CD4-positive, alpha-beta T cell treated with Interleukin-1 beta for 1 hour (primary cell): ENCODE data around the gene FOXC2.

Source experiments
- DNase-seq, 2 donors: peaks; one replicate each; pipeline ENCODE4 v3.0.0-alpha.2; 2020 to 2022

The FOXC2 gene

DNA sequence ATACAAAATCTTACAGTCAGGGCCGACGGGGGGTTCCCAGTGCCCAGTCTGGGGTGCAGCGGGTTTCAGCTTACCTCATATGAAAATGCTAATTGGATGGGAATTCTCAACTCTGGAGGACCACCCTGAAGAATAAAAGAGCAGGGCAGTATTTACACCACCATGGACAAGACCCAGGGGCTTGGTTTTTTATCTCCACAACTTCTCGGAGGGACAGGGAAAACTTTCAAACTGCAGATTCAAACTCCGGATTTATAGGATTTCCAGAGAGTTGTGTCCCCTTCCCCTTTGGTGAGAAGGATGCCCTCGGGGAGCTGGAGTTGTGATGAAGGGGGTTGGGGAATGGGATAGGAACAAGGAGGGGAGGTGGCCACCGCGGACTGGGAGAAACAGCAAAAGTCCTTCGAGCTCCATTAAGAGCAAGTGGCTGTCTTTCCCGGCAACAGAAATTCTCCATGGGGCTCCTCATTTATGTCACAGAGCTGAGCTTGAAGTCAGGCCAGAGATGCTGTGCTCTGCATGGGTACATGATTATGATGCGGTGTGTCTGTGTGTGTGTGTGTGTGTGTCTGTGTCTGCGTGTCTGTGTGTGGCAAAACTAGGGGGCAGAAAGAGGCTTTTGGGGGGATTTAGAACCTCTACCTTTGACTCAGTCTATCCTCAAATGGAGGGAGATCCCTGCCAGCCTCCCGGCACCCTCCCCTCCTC, 27.4 kb downstream of the FOXC2 start:
- no peak for DNase-seq

DNA sequence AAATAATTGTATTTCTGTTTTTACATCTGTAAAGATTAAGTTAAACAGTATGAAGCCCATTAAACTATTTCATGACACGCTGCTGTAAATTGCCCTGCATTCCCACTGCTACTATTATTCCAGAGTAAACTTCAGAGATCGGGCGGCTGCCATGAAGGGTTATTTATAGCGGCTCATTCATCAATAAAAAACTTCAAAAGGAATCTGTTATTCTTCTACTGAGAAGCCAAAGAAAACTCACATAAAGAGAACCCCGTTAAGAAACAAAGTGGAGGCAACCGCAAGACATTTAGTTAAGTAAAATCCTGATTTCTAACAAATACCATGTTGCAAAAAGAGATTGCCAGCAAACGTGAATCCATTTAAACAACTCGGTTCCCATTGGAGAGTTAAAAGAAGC, 28.1 kb downstream of the FOXC2 start:
- no peak for DNase-seq

DNA sequence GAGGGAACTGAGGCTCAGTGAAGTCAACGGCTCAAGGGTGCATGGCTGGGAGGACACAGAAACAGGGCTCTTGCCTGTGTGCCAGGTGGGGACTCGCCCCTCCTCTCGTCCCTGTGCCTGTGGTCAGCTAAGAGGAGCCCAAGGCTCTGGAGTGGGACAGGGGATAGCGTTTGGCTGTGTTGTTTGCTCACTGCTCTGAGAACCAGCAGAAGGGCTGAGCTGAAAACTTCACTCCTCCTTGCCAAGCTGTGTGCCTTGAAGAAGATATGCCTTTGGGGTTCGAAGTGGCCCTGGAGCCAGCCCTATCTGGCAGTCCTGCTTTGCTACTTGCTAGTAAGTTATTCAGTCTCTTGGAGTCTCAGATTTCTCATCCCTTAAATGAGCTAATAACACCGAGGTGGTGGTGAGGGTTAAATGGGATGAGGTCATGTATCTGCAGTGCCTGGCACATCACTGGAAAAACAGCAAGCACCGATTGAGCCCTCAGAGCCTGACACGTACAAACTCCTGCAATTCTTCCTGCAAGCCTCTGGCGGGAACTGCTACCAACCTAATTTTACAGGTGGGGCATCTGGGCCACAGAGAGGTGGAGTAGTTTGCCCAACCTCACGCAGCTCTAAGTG, 29.5 kb downstream of the FOXC2 start:
- no peak for DNase-seq

DNA sequence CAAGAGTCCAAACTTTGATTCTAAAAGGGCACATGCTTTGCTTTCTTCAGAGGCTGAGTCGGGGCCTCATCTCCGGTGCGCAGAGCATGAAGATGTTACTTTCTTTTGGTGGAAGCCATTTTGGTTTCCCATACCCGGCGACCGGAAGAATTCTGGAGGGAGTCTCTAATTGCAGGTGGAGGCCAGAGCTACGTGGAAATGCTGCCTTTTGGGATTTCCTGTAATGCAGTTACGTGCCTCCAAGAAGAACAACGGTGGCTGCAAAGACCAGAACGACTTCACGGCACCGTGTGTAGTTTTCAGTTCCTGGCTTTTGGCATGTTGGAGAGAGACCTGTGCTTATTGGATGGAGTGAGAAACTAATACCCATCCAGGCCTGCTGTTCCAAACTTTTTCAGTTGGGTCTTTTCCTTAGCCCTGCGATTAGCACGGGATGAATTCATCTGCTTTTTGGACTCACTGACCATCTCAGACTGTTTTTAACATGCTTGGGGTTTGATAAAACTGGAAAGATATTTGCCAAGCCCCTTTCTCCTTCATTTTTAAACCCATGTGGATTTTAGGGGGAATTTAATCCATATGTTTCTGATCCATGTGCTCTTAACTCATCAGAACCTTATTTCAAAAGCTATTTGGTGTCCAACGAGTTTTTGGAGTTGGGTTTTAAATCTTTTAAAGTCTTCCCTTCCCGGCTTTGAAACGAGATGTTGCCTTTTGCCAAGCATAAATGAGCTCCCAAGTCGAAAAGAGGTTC, 30.7 kb downstream of the FOXC2 start:
- no peak for DNase-seq

DNA sequence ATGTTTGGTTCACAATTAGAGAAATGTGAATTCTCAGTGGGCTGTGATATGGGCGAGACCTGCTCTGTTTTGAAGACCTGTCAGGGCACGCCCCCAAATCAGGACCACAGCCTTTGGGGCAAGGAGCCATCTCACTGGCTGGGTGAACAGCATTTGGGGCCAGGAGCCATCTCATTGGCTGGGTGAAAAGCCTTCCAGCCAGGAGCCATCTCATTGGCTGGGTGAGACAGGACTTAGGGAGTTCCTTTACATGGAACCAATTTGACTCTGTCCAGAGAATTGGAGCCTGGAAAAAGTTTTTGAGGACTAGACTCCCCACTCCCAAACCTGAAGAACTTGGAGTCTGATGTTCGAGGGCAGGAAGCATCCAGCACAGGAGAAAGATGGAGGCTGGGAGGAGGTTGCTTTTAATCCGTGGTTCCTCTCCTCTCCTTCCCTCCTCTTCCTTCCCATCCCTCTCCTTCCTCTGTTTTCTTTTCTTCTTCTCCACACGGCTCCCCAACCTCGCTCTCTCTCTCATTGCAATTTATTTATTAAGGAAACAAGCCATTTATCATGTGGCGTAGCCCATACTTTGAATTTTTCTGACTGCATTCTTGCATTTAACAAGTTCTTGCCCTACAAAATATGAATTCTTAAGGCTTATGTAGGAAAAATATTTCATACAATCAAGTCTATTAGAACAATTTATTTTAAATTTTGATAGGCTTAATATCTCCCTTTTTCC, 31.4 kb downstream of the FOXC2 start:
- DNase-seq, result no peak

DNA sequence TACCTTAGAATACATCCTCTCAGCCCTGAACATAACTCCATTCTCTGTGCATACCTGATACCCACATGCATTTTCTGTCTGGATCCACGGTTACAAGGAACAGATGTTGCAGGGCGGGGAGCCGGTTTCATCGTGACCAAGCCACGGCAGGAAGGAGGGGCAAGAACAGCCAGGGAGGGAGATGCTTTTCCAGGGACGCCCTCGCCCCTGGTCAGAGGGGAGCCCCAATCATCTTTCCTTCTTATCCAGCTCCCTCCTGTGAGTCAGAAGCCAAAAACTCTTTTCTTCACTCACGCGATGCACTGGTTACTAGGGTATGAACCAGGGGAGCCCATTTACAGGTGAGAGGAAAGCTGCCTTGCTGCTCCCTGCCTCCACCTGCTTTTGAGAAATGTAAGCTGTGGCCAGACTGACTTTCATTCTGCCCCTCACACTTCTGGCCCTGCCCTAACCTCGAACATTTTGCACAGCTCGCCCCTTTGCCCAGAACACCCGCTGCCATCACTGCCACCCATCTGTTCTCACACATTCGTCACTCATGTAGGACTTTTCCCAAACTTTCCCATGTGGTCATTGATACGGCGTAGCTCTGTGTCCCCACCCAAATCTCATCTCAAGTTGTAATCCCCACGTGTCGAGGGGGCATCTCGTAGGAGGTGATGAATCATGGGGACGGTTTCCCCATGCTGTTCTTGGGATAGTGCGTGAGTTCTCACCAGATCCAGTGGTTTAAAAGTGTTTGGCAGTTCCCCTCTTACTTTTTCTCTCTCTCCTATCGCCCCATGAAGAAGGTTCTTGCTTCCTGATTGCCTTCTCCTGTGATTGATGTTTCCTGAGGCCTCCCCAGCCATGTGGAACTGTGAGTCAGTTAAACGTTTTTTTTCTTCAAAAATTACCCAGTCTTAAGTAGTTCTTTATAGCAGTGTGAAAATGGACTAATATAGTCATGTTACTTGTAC, 32.3 kb downstream of the FOXC2 start:
- no peak for DNase-seq

DNA sequence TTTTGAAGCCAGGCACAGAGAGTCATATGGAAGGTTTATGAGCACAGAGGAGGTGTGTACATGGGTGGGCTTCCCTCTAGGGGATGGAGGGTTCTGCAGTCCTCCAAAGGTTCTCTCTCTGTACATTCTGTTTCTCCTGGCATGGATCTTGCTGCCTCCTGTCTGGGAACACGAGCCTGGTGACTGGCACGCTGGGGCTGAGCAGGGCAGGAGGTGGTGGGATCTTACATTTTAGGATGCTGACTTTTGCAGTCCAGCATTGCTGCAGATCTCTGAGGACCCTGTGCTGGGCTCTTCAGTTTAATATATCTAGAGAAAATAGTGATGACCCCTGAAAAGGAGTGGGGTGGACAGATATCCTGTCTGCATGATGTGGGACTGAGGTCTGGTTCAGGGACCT, 34.7 kb downstream of the FOXC2 start:
- no peak for DNase-seq

DNA sequence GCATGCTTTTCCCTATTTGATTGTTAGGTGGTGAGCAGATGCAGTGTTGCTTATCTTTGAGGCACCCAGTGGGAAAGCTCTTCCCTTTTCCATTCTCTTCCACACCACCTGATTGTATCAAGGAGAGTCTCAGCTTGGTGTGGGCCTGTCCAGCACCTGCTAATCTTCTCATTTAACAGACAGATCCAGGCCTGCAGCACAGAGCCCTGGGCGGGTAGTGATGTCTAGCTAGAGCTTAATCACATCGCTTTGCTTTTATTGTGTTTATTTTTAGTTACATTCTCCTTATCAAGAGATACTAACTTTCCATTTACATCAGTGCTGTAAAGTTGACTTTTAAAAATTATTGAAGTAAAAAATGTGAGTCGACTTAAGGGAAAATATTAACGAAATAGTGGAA, 35.9 kb downstream of the FOXC2 start:
- DNase-seq, result no peak

DNA sequence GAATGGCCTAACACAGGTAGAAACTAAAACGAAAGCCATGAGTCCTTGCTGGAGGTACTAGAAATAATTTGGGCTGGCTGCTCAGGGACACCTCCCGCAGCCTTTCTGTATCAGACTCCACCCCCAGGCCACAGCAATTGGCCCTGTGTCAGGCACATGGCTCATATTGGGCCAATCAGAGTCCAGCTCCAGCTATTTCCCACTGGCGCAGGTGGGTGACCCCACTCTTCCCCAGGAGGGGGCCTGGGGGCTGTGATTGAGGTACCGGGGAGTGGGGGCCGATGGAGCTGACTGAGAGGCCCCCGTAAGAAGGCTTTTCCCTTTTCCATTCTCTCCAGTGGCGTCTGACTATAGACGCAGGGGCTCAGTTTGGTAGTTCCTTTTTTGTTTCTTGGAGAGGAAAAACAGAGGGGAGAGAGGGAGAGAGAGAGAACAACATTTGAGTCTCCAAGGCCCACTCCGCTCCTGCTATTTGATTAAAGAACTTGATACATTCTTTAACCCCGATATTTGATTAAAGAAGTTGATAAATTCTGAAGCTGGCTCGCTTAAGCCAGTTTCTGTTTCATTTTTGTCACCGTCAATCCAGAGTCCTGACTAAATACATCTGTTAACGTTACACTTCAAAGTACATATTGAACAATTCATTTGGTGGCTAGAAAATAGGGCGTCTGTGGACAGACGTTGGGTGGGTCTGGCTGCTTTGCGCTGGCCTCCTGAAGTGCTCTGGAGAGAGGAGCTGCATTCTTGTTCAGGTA, 38.0 kb downstream of the FOXC2 start:
- peak; percentile 58 to 61 for DNase-seq

DNA sequence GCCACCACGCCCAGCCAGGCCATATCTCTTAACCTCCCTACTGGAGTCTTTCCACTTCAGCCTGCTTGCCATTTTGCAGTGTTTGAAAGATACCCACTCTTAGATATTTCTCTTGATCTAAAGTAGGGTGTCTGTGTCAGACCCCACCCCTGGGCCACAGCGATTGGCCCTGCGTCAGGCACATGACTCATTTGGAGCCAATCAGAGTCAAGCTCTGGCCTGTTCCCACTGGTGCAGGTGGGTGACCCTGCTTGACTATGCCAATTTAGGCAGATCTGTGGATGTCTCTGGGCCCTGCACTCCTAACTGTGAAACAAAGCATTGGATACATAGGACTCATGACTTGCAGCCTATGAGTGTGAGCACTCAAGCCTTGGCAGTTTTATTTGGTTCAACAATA, 39.3 kb downstream of the FOXC2 start:
- no peak for DNase-seq

DNA sequence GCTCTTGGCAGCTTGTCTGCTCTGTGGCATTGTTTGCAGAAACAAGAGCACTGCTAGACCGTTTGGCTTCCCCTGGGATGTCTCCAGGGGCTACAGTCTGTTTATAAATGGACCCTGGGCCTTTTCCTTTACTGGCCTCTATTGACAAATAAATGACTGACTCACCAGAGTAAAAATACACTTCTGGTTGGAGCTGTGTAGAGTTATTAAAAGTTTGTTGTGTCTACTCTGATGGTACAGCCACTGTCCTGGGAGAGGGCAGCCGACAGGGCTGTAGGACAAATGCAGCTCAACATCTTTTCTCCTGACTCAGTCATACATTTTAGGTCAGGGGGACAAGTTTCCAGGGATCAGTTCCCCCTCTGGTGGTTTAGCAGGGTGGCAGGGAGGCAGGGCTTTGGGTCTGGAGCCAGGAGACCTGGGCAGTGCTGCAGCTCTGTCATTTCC, 41.7 kb downstream of the FOXC2 start:
- no peak for DNase-seq

DNA sequence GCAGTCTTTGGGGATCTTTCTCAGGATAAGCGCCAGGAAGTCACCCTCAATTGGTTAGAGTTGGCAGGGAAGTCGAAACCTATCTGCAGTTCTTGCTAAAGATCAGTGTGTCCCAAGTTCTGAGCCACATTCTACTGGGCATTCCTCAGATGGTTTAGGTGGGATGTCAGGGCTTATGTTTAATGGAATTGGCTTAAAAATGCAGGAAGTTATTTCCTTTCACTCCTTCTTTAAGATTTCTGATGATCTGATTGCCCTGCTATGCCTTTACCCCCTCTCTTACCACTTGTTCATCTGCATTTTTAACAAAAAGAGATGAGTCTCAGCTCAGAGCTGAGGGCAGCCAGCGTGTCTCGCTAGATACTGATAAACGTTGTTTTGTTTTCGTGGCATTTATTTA, 42.5 kb downstream of the FOXC2 start:
- DNase-seq, result no peak

DNA sequence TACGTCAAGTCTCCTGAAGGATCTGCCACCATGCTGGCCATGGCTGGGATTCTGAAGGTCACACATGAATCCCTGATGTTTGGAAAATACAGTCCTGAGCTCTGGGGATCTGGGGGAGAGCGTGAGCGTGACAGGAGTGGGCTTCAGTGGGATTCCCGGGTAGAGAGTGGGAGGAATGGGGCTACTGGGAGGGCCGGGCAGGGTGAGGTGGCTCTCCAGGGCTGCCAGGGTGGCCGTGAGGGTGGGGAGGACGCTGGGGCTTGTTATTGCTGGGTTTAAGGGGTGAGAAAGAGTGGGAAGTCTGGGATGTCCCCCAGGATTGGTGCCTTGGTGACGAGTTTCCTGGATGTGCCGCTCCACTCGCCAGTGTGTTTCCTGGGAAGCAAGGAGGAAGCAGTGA, 43.0 kb downstream of the FOXC2 start:
- DNase-seq, result no peak

DNA sequence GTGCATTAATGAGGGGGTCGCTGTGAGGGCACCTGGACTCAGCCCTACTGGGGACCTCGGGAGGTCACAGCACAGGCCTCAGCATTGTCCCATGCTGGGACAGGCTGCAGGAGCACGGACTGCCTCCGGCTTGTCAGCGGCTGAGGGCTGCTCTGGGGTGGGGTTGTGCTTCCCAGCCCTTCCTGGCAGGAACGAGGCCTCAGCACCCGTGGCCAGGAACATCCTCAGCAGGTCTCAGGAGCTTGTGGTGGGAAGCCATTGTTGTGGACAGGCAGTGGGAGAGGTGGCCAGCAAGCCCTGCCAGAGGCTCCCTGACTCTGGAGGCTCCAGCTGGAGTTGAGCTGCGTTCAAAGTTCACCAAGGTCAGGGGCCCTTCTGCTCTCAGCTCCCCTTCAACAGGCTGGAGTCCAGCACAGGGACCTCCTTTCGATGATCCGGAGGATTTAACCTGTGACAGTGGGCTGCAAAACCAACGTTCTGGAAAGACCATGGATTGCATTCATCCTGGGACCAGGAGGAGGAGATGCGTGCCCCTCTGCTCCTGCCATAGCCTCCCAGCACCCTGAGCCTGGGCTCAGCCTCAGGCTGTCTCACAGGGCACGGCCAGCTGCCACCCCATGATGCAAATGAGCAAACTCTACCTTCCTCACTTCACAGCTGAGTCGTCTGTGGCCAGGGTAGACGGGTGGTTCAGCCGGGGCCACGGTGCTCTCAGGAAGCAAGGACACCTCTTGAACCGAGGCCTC, 44.3 kb downstream of the FOXC2 start:
- DNase-seq, result no peak

DNA sequence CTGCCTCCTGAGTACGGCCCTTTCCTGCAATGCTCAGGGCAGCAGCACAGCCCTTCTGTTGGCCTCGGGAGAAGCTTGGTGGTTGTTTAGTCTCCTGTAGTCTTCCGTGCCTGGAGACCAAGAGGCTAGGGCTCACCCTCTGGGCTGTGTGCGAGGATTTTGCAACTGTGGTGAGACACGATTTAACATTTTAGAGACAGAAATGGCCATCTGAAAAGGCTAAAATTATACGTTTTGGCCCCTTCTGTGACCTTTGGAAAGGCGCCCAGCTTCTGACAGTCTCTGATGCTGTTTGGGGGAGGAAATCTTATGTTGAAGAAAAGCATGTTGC, 44.9 kb downstream of the FOXC2 start:
- no peak for DNase-seq

DNA sequence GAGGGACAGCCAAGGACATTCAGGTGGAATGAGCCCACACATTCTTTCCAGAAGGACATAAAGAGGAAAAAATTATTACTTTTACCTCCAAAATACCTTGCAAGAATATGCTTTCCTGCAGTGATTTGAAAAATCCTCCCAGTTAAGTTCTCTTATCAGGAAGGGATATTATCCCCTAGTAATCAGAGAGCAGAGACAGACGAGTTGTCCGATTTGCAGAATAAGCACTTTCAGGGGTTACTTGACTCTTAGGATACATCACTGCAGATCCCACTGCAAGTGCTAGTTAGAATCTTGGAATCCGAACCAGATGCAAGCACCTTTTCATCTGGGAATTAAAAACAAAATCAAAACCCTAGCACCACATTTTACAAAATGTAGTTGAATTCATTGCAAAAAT, 45.3 kb downstream of the FOXC2 start:
- no peak for DNase-seq

DNA sequence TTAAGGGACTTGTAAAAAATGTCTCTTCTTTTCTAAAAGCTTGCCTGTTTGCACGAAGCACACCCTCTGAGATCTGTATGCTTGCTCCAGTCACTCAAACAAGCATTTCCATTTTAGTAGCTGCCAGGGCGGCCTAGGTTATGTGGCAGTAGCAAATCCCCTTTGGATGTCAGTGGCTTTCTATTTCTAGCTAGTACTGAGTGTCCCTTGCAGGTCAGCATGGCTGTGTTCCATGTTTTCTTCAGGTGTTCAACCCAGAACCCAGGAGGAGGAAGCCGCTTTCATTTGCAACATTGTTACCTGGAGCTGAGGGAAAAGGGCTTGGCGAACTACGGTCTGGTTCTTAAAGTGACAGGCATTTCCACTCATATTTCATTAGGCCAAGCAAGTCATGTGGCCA, 48.1 kb downstream of the FOXC2 start:
- DNase-seq, result no peak

DNA sequence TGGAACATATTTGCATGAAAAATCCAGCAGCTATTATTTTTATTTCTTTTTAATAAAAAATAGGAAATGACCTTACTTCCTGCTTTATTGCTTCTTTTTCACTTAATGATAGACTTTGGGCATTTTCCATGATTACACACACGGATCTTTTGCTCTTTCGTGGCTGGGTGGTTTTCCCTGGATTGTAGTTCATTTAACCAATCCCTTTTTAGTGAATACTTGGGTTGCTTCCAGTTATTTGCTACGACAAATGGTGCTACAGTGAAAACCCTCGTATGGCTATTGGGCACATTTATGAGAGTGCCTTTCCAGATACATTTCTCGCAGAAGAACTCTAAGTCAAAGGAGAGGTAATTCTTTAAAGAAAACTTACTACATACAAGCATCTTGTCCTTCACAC, 50.3 kb downstream of the FOXC2 start:
- DNase-seq, result no peak

DNA sequence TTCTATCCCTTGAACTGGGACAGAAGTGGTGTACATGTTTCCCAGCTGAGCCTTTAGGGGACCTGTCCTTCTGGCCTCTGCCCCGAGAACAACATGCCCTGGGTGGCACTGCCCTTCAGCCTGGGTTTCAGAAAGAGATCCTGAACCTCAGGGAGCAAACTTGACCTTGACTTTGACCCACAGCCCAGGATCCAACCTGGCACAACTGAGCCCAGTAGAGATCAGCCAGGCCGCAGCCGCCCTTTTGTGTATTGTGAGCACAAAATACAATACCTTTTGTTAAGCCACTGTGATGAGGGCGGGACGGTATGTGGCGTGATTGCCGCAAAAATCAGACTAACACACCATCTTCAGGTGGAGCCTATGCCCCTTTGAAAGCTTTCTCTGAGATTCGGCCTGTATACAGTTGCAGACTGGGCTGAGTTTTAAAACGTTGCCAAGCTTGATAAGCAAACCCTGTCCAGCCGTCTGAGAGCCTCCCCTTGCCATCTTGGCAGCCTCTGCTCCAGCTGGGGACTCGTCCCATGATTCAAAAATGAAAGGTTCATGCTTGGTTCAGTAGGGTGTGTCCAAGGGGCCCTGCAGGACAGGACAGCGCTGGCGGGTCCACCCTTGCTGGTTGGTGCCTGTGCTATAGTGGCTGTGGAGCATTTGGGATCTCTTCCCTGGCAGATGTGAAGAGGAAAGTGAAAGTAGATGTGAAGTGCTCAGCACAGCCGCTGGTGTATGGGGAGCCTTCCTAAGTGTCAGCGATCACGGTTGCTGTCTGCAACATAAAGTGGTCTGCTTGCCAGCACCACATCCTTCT, 52.0 kb downstream of the FOXC2 start:
- DNase-seq, result no peak
